HFFc6 (cell line): ENCODE measurements around the gene PSMD13. TPM values are rescaled to one million over a fixed set of nuclear protein-coding genes. Genes with fewer than 3 reads are reported as not detected.

Source experiments
- DNase-seq: peaks from one replicate; pipeline ENCODE4 v3.0.0-alpha.2; 2018
- H3K27ac Mint-ChIP-seq: 2 replicates; pipeline ENCODE4 v1.8.0; 2020; ENCODE audit warnings: mild to moderate bottlenecking, mixed read lengths
- H3K27me3 Mint-ChIP-seq: 2 replicates; pipeline ENCODE4 v1.8.0; 2021; ENCODE audit warnings: mild to moderate bottlenecking, moderate library complexity, mixed read lengths; ENCODE audit not compliant: insufficient read depth
- H3K36me3 Mint-ChIP-seq: 2 replicates; pipeline ENCODE4 v1.8.0; 2021; ENCODE audit warnings: low read depth, mixed read lengths
- H3K4me1 Mint-ChIP-seq: 2 replicates; pipeline ENCODE4 v1.8.0; 2020; ENCODE audit warnings: low read depth, mixed read lengths
- H3K4me3 Mint-ChIP-seq: 2 replicates; pipeline ENCODE4 v1.8.0; 2020; ENCODE audit warnings: mild to moderate bottlenecking, moderate library complexity, mixed read lengths
- H3K9me3 Mint-ChIP-seq: 2 replicates; pipeline ENCODE4 v1.8.0; 2020; ENCODE audit warnings: mild to moderate bottlenecking, mixed read lengths
- CTCF ChIP-seq: fragments of 200-600 bp; sonication (generic); IDR thresholded peaks from 2 replicates; pipeline ENCODE4 v1.5.0; 2021; ENCODE audit warnings: antibody characterized with exemption, mild to moderate bottlenecking
- total RNA-seq, 6 experiments: library from RNA; stranded (reverse); fragmentation: NEBNext Ultra II Directional; extraction: Animal tissue kit (Norgen Biotek cat#: 25700); gene quantifications; 2 replicates in 1 of 6; 3 replicates in 5 of 6; pipeline ENCODE4 v1.2.3, GENCODE V29; 2021

The PSMD13 gene
- total RNA-seq, 6 experiments from 2014 or later = 167 to 180 (median 172) TPM

- Mint-ChIP-seq H3K9me3 (peaks cover 8% of the 10 kb centered on the region; the same call in 1 of the 2 replicates), H3K36me3 (no peaks in the 10 kb centered on the region), H3K4me1 (no peaks in the 10 kb centered on the region), H3K4me3 (no peak overlapping the region), H3K27me3 (peaks cover 40% of the 10 kb centered on the region), H3K27ac (no peak overlapping the region)
- TF ChIP-seq CTCF = no peak
- DNase-seq = no peak
Observed at GRCh38 chr11:276219-276618, 39.4 kb downstream of the PSMD13 start.

GRCh38 chr11:278001-278951 is 41.5 kb downstream of the PSMD13 start, which contains the start of gene NLRP6:
TSS of gene NLRP6 (plus strand) at chr11:278407. CDS start at chr11:278570, 163 bp downstream.
- no peak for DNase-seq
- Mint-ChIP-seq H3K9me3 (peaks cover 8% of the 10 kb centered on the region; the same call in 1 of the 2 replicates), H3K4me3 (no peak within 1 kb of the TSS), H3K27me3 (peaks cover 41% of the 10 kb centered on the region), H3K36me3 (no peaks in the 10 kb centered on the region), H3K27ac (no peak within 1 kb of the TSS), H3K4me1 (no peaks in the 10 kb centered on the region)
- no peak for TF ChIP-seq CTCF

- H3K36me3 Mint-ChIP-seq = no peaks in the 10 kb centered on the region
- peaks cover 8% of the 10 kb centered on the region; the same call in 1 of the 2 replicates for H3K9me3 Mint-ChIP-seq
- H3K4me3 Mint-ChIP-seq = no peak overlapping the region
- DNase-seq = no peak
- H3K4me1 Mint-ChIP-seq = no peaks in the 10 kb centered on the region
- TF ChIP-seq CTCF = no peak
- peaks cover 37% of the 10 kb centered on the region for H3K27me3 Mint-ChIP-seq
- no peak overlapping the region for H3K27ac Mint-ChIP-seq
Observed at GRCh38 chr11:279040-279965, 42.5 kb downstream of the PSMD13 start.

GRCh38 chr11:279966-280705 is 43.4 kb downstream of the PSMD13 start:
- H3K27me3 Mint-ChIP-seq = peaks cover 37% of the 10 kb centered on the region
- peaks cover 8% of the 10 kb centered on the region; the same call in 1 of the 2 replicates for H3K9me3 Mint-ChIP-seq
- DNase-seq = no peak
- TF ChIP-seq CTCF = no peak
- no peaks in the 10 kb centered on the region for H3K4me1 Mint-ChIP-seq
- H3K27ac Mint-ChIP-seq = no peak overlapping the region
- no peaks in the 10 kb centered on the region for H3K36me3 Mint-ChIP-seq
- no peak overlapping the region for H3K4me3 Mint-ChIP-seq
